ENCODE measurements around the gene CD22. TPM values are rescaled to one million over a fixed set of nuclear protein-coding genes. Genes with fewer than 3 reads are reported as not detected.

CD22 gene
- total and polyA plus RNA-seq, 2 donors (not counting 1 experiment from before 2014, with no cell fraction given), result 692 to 1,437 TPM

- Histone ChIP-seq H3K79me2 (ENCODE audit: control insufficient read depth, insufficient read depth, low read length) (peaks cover 21% of the 10 kb centered on the region), H3K4me2 (replicated peaks; ENCODE audit: low read depth, low read length, poor library complexity, severe bottlenecking) (no peak overlapping the region), H3K9ac (ENCODE audit: low read length) (no peak overlapping the region), H3K36me3 (replicated peaks in 1 of 2; ENCODE audit: control extremely low read depth in 1 of 2, control insufficient read depth in 1 of 2, extremely low read depth in 1 of 2, insufficient read depth in 2 of 2, low read length in 1 of 2) (no peaks in the 10 kb centered on the region), H2AFZ (ENCODE audit: insufficient read depth, low read depth, low read length, poor library complexity, severe bottlenecking) (no peak overlapping the region), H3K4me1 (ENCODE audit: control insufficient read depth in 2 of 2, insufficient read depth in 2 of 2, low read length in 2 of 2) (peaks cover 16 to 33% of the 10 kb centered on the region in 2 donors), H3K4me3 (ENCODE audit: control extremely low read depth in 1 of 5, extremely low read depth in 1 of 5, insufficient read depth in 1 of 5, low read depth in 2 of 5, low read length in 4 of 5) (no peak overlapping the region), H3K9me3 (ENCODE audit: control extremely low read depth in 1 of 3, control insufficient read depth in 2 of 3, insufficient read depth in 1 of 3, low read length in 2 of 3) (no peaks in the 10 kb centered on the region), H3K27me3 (replicated peaks in 1 of 4; ENCODE audit: control extremely low read depth in 1 of 4, control insufficient read depth in 3 of 4, insufficient read depth in 4 of 4, low read length in 3 of 4) (no peaks in the 10 kb centered on the region), H3K27ac (ENCODE audit: low read length in 2 of 2) (no peak overlapping the region), H4K20me1 (ENCODE audit: control insufficient read depth, insufficient read depth, low read length, poor library complexity, severe bottlenecking) (no peaks in the 10 kb centered on the region)
- Mint-ChIP-seq H3K4me1 (peaks cover 30% of the 10 kb centered on the region), H3K4me3 (no peak overlapping the region), H3K9me3 (ENCODE audit: insufficient read depth) (no peaks in the 10 kb centered on the region), H3K27me3 (no peaks in the 10 kb centered on the region), H3K27ac (no peak overlapping the region)
- 100% methylated on average over 5 of the region's 6 CpGs for WGBS (ENCODE audit: insufficient coverage)
- intact Hi-C loops (cut with micrococcal nuclease), result no loop called here
- TF ChIP-seq, protein P1, sequence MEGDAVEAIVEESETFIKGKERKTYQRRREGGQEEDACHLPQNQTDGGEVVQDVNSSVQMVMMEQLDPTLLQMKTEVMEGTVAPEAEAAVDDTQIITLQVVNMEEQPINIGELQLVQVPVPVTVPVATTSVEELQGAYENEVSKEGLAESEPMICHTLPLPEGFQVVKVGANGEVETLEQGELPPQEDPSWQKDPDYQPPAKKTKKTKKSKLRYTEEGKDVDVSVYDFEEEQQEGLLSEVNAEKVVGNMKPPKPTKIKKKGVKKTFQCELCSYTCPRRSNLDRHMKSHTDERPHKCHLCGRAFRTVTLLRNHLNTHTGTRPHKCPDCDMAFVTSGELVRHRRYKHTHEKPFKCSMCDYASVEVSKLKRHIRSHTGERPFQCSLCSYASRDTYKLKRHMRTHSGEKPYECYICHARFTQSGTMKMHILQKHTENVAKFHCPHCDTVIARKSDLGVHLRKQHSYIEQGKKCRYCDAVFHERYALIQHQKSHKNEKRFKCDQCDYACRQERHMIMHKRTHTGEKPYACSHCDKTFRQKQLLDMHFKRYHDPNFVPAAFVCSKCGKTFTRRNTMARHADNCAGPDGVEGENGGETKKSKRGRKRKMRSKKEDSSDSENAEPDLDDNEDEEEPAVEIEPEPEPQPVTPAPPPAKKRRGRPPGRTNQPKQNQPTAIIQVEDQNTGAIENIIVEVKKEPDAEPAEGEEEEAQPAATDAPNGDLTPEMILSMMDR (IDR thresholded peaks at IDR 0.05), result no peak
- TF ChIP-seq EZH2 (IDR thresholded peaks at IDR 0.05; ENCODE audit: borderline replicate concordance, insufficient read depth, low read depth, low read length, poor library complexity, severe bottlenecking), result no peak
- DNase-seq, result no peak
- POLR2A ChIA-PET, result interaction anchor here (0.7 kb wide), 1 partner anchor 13 kb away, joined by 12 read pairs; no protein-coding TSS in a partner anchor
- no peak for ATAC-seq (ENCODE audit: low read depth)
- CTCF ChIA-PET, result no interaction called here
These were observed 25.6 kb upstream of the CD22 start for GRCh38 chr19:35303357-35303915.

DNA sequence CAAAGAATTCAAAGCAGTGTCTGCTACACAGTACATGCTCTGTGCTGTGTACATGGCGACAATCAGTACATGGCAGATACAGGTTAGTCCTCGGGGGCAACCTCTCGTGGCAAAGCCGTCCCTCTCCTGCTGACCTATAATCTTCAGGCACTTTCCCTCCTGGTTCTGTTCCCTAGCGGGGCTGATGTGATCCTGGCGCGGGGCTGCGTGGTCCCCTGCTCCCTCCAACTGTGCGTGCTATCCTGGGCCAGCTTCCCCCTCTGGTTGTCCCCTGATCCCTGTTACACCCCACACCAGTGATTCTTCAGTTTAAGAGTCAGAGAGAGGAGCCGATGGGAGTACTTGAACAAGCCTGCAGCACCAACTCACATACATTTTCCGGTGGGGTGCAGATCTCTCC is 25.0 kb upstream of the CD22 start:
- WGBS (ENCODE audit: insufficient coverage), result 95% methylated on average over 10 of the region's 11 CpGs
- intact Hi-C loops (cut with micrococcal nuclease), result no loop called here
- TF ChIP-seq, protein P1 (IDR thresholded peaks at IDR 0.05), result no peak
- TF ChIP-seq EZH2 (IDR thresholded peaks at IDR 0.05; ENCODE audit: borderline replicate concordance, insufficient read depth, low read depth, low read length, poor library complexity, severe bottlenecking), result no peak
- Mint-ChIP-seq H3K27me3 (no peaks in the 10 kb centered on the region), H3K27ac (no peak overlapping the region), H3K9me3 (ENCODE audit: insufficient read depth) (no peaks in the 10 kb centered on the region), H3K4me3 (no peak overlapping the region), H3K4me1 (peaks cover 33% of the 10 kb centered on the region)
- H3K4me2 ChIP-seq (replicated peaks; ENCODE audit: low read depth, low read length, poor library complexity, severe bottlenecking), result no peak overlapping the region
- ChIA-PET CTCF (interaction anchor here (1.0 kb wide), 1 partner anchor 14 kb away, joined by 3 read pairs; no protein-coding TSS in a partner anchor), POLR2A (no interaction called here)
- H3K36me3 ChIP-seq (replicated peaks in 1 of 2; ENCODE audit: control extremely low read depth in 1 of 2, control insufficient read depth in 1 of 2, extremely low read depth in 1 of 2, insufficient read depth in 2 of 2, low read length in 1 of 2), result no peaks in the 10 kb centered on the region
- H3K9ac ChIP-seq (ENCODE audit: low read length), result no peak overlapping the region
- no peaks in the 10 kb centered on the region for H3K27me3 ChIP-seq (replicated peaks in 1 of 4; ENCODE audit: control extremely low read depth in 1 of 4, control insufficient read depth in 3 of 4, insufficient read depth in 4 of 4, low read length in 3 of 4)
- H3K4me1 ChIP-seq (ENCODE audit: control insufficient read depth in 2 of 2, insufficient read depth in 2 of 2, low read length in 2 of 2), result peaks cover 16 to 31% of the 10 kb centered on the region in 2 donors
- H2AFZ ChIP-seq (ENCODE audit: insufficient read depth, low read depth, low read length, poor library complexity, severe bottlenecking), result no peak overlapping the region
- peaks cover 15% of the 10 kb centered on the region for H3K79me2 ChIP-seq (ENCODE audit: control insufficient read depth, insufficient read depth, low read length)
- DNase-seq (no peak), ATAC-seq (ENCODE audit: low read depth) (no peak)
- H3K27ac ChIP-seq (ENCODE audit: low read length in 2 of 2), result no peak overlapping the region
- no peaks in the 10 kb centered on the region for H3K9me3 ChIP-seq (ENCODE audit: control extremely low read depth in 1 of 3, control insufficient read depth in 2 of 3, insufficient read depth in 1 of 3, low read length in 2 of 3)
- no peak overlapping the region for H3K4me3 ChIP-seq (ENCODE audit: control extremely low read depth in 1 of 5, extremely low read depth in 1 of 5, insufficient read depth in 1 of 5, low read depth in 2 of 5, low read length in 4 of 5)
- H4K20me1 ChIP-seq (ENCODE audit: control insufficient read depth, insufficient read depth, low read length, poor library complexity, severe bottlenecking), result no peaks in the 10 kb centered on the region
